CD4-positive, alpha-beta memory T cell (primary cell): ENCODE data around the gene SPATA6L. TPM values are rescaled to one million over a fixed set of nuclear protein-coding genes. Genes with fewer than 3 reads are reported as not detected.
A peak's percentile ranks its signal among the peaks of the same experiment; 100 is the strongest.

ENCODE experiments used
- CTCF ChIA-PET: fragments of 350-600 bp; sonication (Branson Sonifier 250); formaldehyde crosslinking; loops from one replicate; lab custom pipeline; 2021; ENCODE audit warnings: inconsistent platforms; ENCODE audit not compliant: partially characterized antibody; lab: Charles Lee
- POLR2A ChIA-PET: fragments of 350-600 bp; sonication (Branson Sonifier 250); formaldehyde crosslinking; loops from one replicate; lab custom pipeline; 2021; ENCODE audit not compliant: partially characterized antibody; lab: Charles Lee
- DNase-seq, 5 donors: peaks; one replicate each; pipeline versions ENCODE4 v3.0.0 to v3.0.0-alpha.2; 2020 to 2022; ENCODE audit warnings: mixed read lengths in 1 of 5
- H3K27ac ChIP-seq: one replicate; pipeline ENCODE4 v1.7.0; 2013; ENCODE audit warnings: low read depth, low read length
- H3K27me3 ChIP-seq: 2 replicates; pipeline ENCODE4 v1.7.0; 2013; ENCODE audit warnings: mild to moderate bottlenecking, low read length, moderate library complexity; ENCODE audit not compliant: insufficient read depth
- H3K36me3 ChIP-seq: 2 replicates; pipeline ENCODE4 v1.7.0; 2013; ENCODE audit warnings: mild to moderate bottlenecking, low read length, moderate library complexity; ENCODE audit not compliant: insufficient read depth
- H3K4me1 ChIP-seq: 2 replicates; pipeline ENCODE4 v1.7.0; 2013; ENCODE audit warnings: mild to moderate bottlenecking, low read length, moderate library complexity; ENCODE audit not compliant: insufficient read depth
- H3K4me3 ChIP-seq, 2 donors: one replicate each; pipeline ENCODE4 v1.7.0; 2013; ENCODE audit warnings: low read length in 2 of 2, mild to moderate bottlenecking in 1 of 2
- H3K9me3 ChIP-seq, 2 donors: one replicate each; pipeline ENCODE4 v1.7.0; 2013; ENCODE audit warnings: low read length in 2 of 2, control low read depth in 1 of 2; ENCODE audit not compliant: control insufficient read depth in 1 of 2
- H3K27ac Mint-ChIP-seq, 7 donors: one replicate each; pipeline ENCODE4 v1.8.0; 2020 to 2021; ENCODE audit warnings: mixed read lengths in 7 of 7, mild to moderate bottlenecking in 6 of 7, inconsistent platforms in 3 of 7, moderate library complexity in 3 of 7
- H3K27me3 Mint-ChIP-seq, 2 donors: one replicate each; pipeline ENCODE4 v1.8.0; 2020 to 2021; ENCODE audit warnings: mixed read lengths in 2 of 2
- H3K36me3 Mint-ChIP-seq, 2 donors: one replicate each; pipeline ENCODE4 v1.8.0; 2020 to 2021; ENCODE audit warnings: mixed read lengths in 2 of 2, inconsistent platforms in 1 of 2, mild to moderate bottlenecking in 1 of 2
- H3K4me1 Mint-ChIP-seq, 4 donors: one replicate each; pipeline ENCODE4 v1.8.0; 2020 to 2021; ENCODE audit warnings: mixed read lengths in 4 of 4, mild to moderate bottlenecking in 1 of 4
- H3K4me3 Mint-ChIP-seq, 8 donors: one replicate each; pipeline ENCODE4 v1.8.0; 2020 to 2021; ENCODE audit warnings: mixed read lengths in 8 of 8, mild to moderate bottlenecking in 7 of 8, moderate library complexity in 6 of 8, inconsistent platforms in 3 of 8
- H3K9me3 Mint-ChIP-seq, 8 donors: one replicate each; pipeline ENCODE4 v1.8.0; 2020 to 2021; ENCODE audit warnings: mixed read lengths in 8 of 8, mild to moderate bottlenecking in 5 of 8, inconsistent platforms in 3 of 8, moderate library complexity in 1 of 8
- intact Hi-C: fragments of 100-400 bp; cut with micrococcal nuclease; formaldehyde crosslinking; loops from one replicate; pipeline ENCODE4 v1.15.1; 2023
- polyA plus RNA-seq, 2 donors: library from polyadenylated mRNA; unstranded; fragments of 300-500 nt; fragmentation: Illumina TruSeq; gene quantifications; one replicate each; pipeline ENCODE4 v1.2.3, GENCODE V29; 2021
- total RNA-seq, 2 experiments: library from RNA; stranded (reverse); gene quantifications; one replicate each; pipeline ENCODE4 v1.2.3, GENCODE V29; 2021

Gene SPATA6L
- total and polyA plus RNA-seq, 4 experiments from 2014 or later: 1.9 to 3.4 TPM; not detected in 2

- H3K4me3 ChIP-seq: no peak overlapping the region
- H3K27ac ChIP-seq: no peak overlapping the region
- ChIA-PET CTCF (interaction anchor here (1.5 kb wide), 1 partner anchor 11 kb away, joined by 4 read pairs; no protein-coding TSS in a partner anchor), POLR2A (interaction anchor here (1.3 to 1.5 kb wide), 3 partner anchors 8 to 95 kb away, joined by 3 to 6 read pairs (median 3); partner anchors contain the start of gene CDC37L1)
- Mint-ChIP-seq H3K27me3 (peaks cover 0 to 1% of the 10 kb centered on the region in 2 donors), H3K9me3 (no peaks in the 10 kb centered on the region), H3K4me3 (no peak overlapping the region), H3K27ac (no peak overlapping the region), H3K4me1 (peaks cover 31 to 38% (median 38%) of the 10 kb centered on the region in 4 donors), H3K36me3 (no peaks in the 10 kb centered on the region)
- no peaks in the 10 kb centered on the region for H3K27me3 ChIP-seq
- H3K36me3 ChIP-seq: no peaks in the 10 kb centered on the region
- no peak for DNase-seq
- intact Hi-C loops: loop anchor here (10.0 kb wide), 1 partner anchor 1335 kb away; a partner anchor contains a TSS
- peaks cover 38% of the 10 kb centered on the region for H3K4me1 ChIP-seq
- H3K9me3 ChIP-seq: no peaks in the 10 kb centered on the region
Observed at GRCh38 chr9:4669890-4670289, 3.6 kb upstream of the SPATA6L start.

DNA sequence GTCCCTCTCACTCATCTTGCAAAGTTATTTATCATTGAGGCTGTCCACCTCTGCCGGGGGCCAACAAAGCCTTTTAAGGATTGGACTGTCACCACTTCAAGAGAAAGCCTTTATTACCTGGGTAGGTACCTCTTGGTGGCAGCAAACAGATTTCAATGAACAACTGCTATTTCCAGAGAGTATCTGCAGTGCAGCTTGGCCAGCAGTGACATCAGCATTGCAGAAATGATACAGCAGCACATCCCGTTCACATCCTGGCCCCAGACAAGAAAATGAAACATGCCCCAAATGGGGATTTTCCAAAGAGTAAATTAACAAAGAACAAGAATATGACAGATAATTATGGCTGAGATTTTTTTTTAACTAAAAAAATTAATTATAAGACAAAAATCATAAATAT, 2.3 kb upstream of the SPATA6L start:
- H3K4me3 ChIP-seq: no peak overlapping the region
- no peaks in the 10 kb centered on the region for H3K9me3 Mint-ChIP-seq
- DNase-seq: no peak
- intact Hi-C loops: loop anchor here (10.0 kb wide), 1 partner anchor 1336 kb away; a partner anchor contains a TSS
- H3K36me3 ChIP-seq: no peaks in the 10 kb centered on the region
- H3K4me1 ChIP-seq: peaks cover 50% of the 10 kb centered on the region
- H3K4me1 Mint-ChIP-seq: peaks cover 43 to 51% (median 50%) of the 10 kb centered on the region in 4 donors
- H3K36me3 Mint-ChIP-seq: no peaks in the 10 kb centered on the region
- POLR2A ChIA-PET: interaction anchor here (1.7 kb wide), 1 partner anchor 11 kb away, joined by 13 read pairs; the partner anchor contains the start of gene CDC37L1
- H3K27ac ChIP-seq: no peak overlapping the region
- H3K4me3 Mint-ChIP-seq: peak overlapping the region in 1 of 8 donors; percentile 33
- H3K27me3 ChIP-seq: no peaks in the 10 kb centered on the region
- H3K27me3 Mint-ChIP-seq: peaks cover 0 to 1% of the 10 kb centered on the region in 2 donors
- CTCF ChIA-PET: no interaction called here
- H3K27ac Mint-ChIP-seq: peak overlapping the region in 6 of 7 donors; percentile 4 to 71 (median 50)
- no peaks in the 10 kb centered on the region for H3K9me3 ChIP-seq

GRCh38 chr9:4667681-4668080, 1.4 kb upstream of the SPATA6L start:
- intact Hi-C loops: loop anchor here (10.0 kb wide), 1 partner anchor 1337 kb away; a partner anchor contains a TSS
- no peaks in the 10 kb centered on the region for H3K36me3 ChIP-seq
- peaks cover 0 to 6% of the 10 kb centered on the region in 2 donors for H3K36me3 Mint-ChIP-seq
- H3K27ac ChIP-seq: no peak overlapping the region
- H3K9me3 ChIP-seq: no peaks in the 10 kb centered on the region
- H3K4me1 Mint-ChIP-seq: peaks cover 52 to 61% (median 59%) of the 10 kb centered on the region in 4 donors
- no peaks in the 10 kb centered on the region for H3K9me3 Mint-ChIP-seq
- H3K4me3 ChIP-seq: no peak overlapping the region
- POLR2A ChIA-PET: interaction anchor here (0.6 to 1.7 kb wide), 5 partner anchors 9 to 815 kb away, joined by 3 to 13 read pairs (median 4); partner anchors contain the start of gene CDC37L1
- CTCF ChIA-PET: no interaction called here
- DNase-seq: peak; percentile 48 to 57 (median 49)
- H3K4me3 Mint-ChIP-seq: peak overlapping the region in 7 of 8 donors; percentile 0 to 72 (median 23)
- no peaks in the 10 kb centered on the region for H3K27me3 ChIP-seq
- peak overlapping the region; percentile 5 to 81 (median 41) for H3K27ac Mint-ChIP-seq
- peaks cover 60% of the 10 kb centered on the region for H3K4me1 ChIP-seq
- peaks cover 0 to 1% of the 10 kb centered on the region in 2 donors for H3K27me3 Mint-ChIP-seq

DNA sequence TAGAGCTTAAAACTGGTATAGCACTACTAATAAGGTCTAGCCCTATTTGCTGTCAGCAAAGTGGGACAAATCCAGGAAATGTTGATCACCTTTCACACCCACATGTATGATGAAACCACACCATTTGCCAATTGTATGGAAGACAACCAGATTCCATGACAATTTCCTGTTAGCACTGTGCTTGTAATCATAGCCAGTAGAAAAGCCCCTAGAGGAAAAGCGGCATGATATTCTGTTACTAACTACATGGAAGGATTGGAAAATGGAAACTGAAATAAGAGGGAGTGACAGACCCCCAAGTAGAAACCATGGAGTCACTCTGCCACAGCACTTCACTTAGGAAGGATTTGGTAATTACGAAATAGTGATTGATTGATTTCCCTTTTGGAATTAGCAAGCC, 923 bp downstream of the SPATA6L start:
- Mint-ChIP-seq H3K36me3 (peaks cover 0 to 10% of the 10 kb centered on the region in 2 donors), H3K4me1 (peaks cover 59 to 80% (median 72%) of the 10 kb centered on the region in 4 donors), H3K9me3 (no peaks in the 10 kb centered on the region), H3K27me3 (no peaks in the 10 kb centered on the region), H3K27ac (peak overlapping the region in 6 of 7 donors; percentile 7 to 96 (median 83)), H3K4me3 (peak overlapping the region; percentile 3 to 99 (median 89))
- intact Hi-C loops: loop anchor here (10.0 kb wide), 1 partner anchor 1339 kb away; a partner anchor contains a TSS
- CTCF ChIA-PET: interaction anchor here (0.8 to 3.4 kb wide), 11 partner anchors 9 to 323 kb away, joined by 3 to 16 read pairs (median 4); partner anchors contain the start of gene CDC37L1
- H3K9me3 ChIP-seq: no peaks in the 10 kb centered on the region
- POLR2A ChIA-PET: interaction anchor here (0.7 to 5.5 kb wide), 12 partner anchors 9 to 1139 kb away, joined by 3 to 74 read pairs (median 5); partner anchors contain the start of genes AK3, CDC37L1, JAK2 and RCL1
- no peak overlapping the region for H3K27ac ChIP-seq
- no peaks in the 10 kb centered on the region for H3K27me3 ChIP-seq
- peaks cover 71% of the 10 kb centered on the region for H3K4me1 ChIP-seq
- H3K36me3 ChIP-seq: no peaks in the 10 kb centered on the region
- no peak for DNase-seq
- H3K4me3 ChIP-seq: no peak overlapping the region

DNA sequence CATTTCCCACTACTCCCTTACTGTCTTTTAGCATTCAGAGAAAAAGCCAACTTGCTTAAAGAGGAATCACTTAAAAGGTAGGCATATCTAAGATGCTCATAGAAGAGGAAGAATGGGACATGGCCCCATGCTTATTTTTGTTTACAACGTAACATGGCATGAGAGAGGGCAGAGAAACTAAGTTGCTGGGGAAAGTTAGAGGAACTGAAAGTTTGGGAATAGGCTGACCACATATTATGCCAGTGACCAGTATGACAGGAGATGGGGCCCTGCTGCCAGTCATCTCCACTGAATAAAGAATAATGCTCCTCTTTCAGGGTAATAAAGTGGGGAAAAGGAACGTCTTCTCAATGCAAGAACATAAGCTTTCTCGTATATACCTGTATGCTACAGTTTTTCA, 2.3 kb downstream of the SPATA6L start:
- Mint-ChIP-seq H3K4me3 (peak overlapping the region; percentile 37 to 99 (median 92)), H3K27me3 (no peaks in the 10 kb centered on the region), H3K27ac (peak overlapping the region; percentile 24 to 98 (median 95)), H3K4me1 (peaks cover 59 to 90% (median 73%) of the 10 kb centered on the region in 4 donors), H3K9me3 (no peaks in the 10 kb centered on the region), H3K36me3 (peaks cover 0 to 10% of the 10 kb centered on the region in 2 donors)
- DNase-seq: no peak
- Histone ChIP-seq H3K27me3 (no peaks in the 10 kb centered on the region), H3K4me3 (no peak overlapping the region), H3K27ac (peak overlapping the region; percentile 19), H3K4me1 (peaks cover 71% of the 10 kb centered on the region), H3K9me3 (no peaks in the 10 kb centered on the region), H3K36me3 (no peaks in the 10 kb centered on the region)
- ChIA-PET CTCF (interaction anchor here (2.0 to 3.4 kb wide), 2 partner anchors 15 to 23 kb away, joined by 6 to 13 read pairs; partner anchors contain the start of gene CDC37L1), POLR2A (interaction anchor here (1.0 to 5.5 kb wide), 4 partner anchors 16 to 1138 kb away, joined by 3 to 74 read pairs (median 10); partner anchors contain the start of genes AK3, CDC37L1, JAK2 and RFX3)
- intact Hi-C loops: loop anchor here (2.0 to 10.0 kb wide), 5 partner anchors 67 to 1341 kb away; partner anchors contain the start of genes PLGRKT, RCL1 and RFX3

DNA sequence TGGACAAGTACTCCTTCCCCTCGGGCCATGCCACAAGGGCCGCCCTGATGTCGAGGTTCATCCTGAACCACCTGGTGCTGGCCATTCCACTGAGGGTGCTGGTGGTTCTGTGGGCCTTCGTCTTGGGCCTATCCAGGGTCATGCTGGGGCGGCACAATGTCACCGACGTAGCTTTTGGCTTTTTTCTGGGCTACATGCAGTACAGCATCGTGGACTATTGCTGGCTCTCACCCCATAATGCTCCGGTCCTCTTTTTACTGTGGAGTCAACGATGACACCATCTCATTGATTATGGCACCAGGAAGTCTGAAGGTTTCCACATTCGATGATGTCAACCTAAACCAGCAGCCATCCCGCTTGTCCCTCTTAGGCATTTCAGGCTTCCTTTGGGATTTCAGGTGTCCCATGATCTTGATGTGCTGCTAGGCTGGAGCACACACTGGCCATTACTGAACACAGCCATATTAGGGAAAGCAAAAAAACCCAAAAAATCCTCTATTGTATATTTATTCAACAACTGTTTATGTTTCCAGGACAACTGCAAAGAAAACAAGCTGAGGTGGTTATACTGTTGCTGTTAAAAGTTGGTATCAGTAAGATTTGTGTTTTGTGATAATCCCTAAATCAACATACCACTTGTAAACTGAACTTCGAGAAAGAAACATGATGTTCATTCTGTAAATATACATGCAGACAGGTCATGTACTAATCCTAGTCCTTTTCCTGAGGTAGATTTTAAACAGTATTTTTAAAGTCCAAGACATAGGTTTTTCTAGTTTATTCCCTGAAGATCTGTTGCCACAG, 3.1 kb downstream of the SPATA6L start:
- Histone ChIP-seq H3K9me3 (no peaks in the 10 kb centered on the region), H3K4me3 (peak overlapping the region; percentile 42 to 83), H3K27me3 (no peaks in the 10 kb centered on the region), H3K27ac (peak overlapping the region; percentile 67), H3K4me1 (peaks cover 66% of the 10 kb centered on the region), H3K36me3 (no peaks in the 10 kb centered on the region)
- peak; percentile 43 to 61 (median 53) for DNase-seq
- Mint-ChIP-seq H3K27ac (peak overlapping the region; percentile 94 to 98 (median 95)), H3K4me1 (peaks cover 54 to 85% (median 67%) of the 10 kb centered on the region in 4 donors), H3K4me3 (peak overlapping the region; percentile 91 to 99 (median 94)), H3K9me3 (no peaks in the 10 kb centered on the region), H3K36me3 (peaks cover 0 to 10% of the 10 kb centered on the region in 2 donors), H3K27me3 (no peaks in the 10 kb centered on the region)
- intact Hi-C loops: loop anchor here (1.0 to 10.0 kb wide), 7 partner anchors 16 to 1342 kb away; partner anchors contain the start of genes AK3, CDC37L1, PLGRKT and RCL1
- ChIA-PET POLR2A (interaction anchor here (1.6 to 5.5 kb wide), 5 partner anchors 15 to 1137 kb away, joined by 7 to 74 read pairs (median 14); partner anchors contain the start of genes AK3, CDC37L1 and RFX3), CTCF (interaction anchor here (1.7 to 2.6 kb wide), 3 partner anchors 19 to 77 kb away, joined by 6 to 13 read pairs (median 8); partner anchors contain the start of gene AK3)
